Fibroblast of lung (primary cell): ENCODE data around the gene VAPB.

ENCODE experiments used
- EZH2 ChIP-seq: IDR thresholded peaks from 2 replicates; pipeline ENCODE4 v1.5.1; 2012; ENCODE audit warnings: low read length, control low read depth, mild to moderate bottlenecking; ENCODE audit errors: missing control alignments
- TF ChIP-seq, protein P1 (sequence below), 2 donors: IDR thresholded peaks in 1 of 2; conservative IDR thresholded peaks in 1 of 2; 1 replicate in 1 of 2; 2 replicates in 1 of 2; pipeline ENCODE4 v1.5.1; 2011 to 2012; ENCODE audit warnings: low read length in 2 of 2, control low read depth in 1 of 2, inconsistent platforms in 1 of 2, low read depth in 1 of 2, mild to moderate bottlenecking in 1 of 2

DNA sequence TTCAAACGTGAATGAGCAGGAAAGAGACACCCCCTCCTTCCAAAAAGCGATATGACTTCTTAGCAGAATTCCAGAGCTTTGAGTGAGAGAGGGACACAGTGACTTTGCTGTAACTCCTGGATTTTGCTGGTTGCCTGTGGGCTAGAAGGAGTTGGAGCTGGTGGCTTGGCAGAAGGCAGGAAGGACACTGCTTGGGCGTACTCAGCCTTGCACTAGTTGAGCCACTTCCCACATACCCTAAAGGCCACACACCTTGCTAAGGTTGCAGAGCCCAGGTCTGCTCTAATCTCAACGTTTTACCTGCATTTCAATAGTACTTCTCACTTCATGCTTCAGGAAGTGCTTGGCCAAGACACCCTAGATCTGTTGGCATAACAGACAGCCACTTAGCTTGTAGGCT, 48.9 kb upstream of the VAPB start:
- TF ChIP-seq, protein P1, sequence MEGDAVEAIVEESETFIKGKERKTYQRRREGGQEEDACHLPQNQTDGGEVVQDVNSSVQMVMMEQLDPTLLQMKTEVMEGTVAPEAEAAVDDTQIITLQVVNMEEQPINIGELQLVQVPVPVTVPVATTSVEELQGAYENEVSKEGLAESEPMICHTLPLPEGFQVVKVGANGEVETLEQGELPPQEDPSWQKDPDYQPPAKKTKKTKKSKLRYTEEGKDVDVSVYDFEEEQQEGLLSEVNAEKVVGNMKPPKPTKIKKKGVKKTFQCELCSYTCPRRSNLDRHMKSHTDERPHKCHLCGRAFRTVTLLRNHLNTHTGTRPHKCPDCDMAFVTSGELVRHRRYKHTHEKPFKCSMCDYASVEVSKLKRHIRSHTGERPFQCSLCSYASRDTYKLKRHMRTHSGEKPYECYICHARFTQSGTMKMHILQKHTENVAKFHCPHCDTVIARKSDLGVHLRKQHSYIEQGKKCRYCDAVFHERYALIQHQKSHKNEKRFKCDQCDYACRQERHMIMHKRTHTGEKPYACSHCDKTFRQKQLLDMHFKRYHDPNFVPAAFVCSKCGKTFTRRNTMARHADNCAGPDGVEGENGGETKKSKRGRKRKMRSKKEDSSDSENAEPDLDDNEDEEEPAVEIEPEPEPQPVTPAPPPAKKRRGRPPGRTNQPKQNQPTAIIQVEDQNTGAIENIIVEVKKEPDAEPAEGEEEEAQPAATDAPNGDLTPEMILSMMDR (conservative IDR thresholded peaks at IDR 0.05 in 1 of 2, IDR thresholded peaks at IDR 0.05 in 1 of 2; ENCODE audit: low read depth in 1 of 2, low read length in 2 of 2), result no peak
- TF ChIP-seq EZH2, result no peak
